Mesothelial cell of epicardium (in vitro differentiated cells): Measurements from ENCODE around the gene TMEM238. TPM values are rescaled to one million over a fixed set of nuclear protein-coding genes. Genes with fewer than 3 reads are reported as not detected.

Experiments
- DNase-seq, 2 experiments: peaks; one replicate each; pipeline ENCODE4 v3.0.0; 2021; ENCODE audit warnings: low spot score in 2 of 2; ENCODE audit not compliant: unreplicated experiment in 2 of 2
- H3K27ac Mint-ChIP-seq: 2 replicates; pipeline ENCODE4 v1.8.0; 2021; ENCODE audit warnings: mixed read lengths
- H3K27me3 Mint-ChIP-seq: 2 replicates; pipeline ENCODE4 v1.8.0; 2021; ENCODE audit warnings: low read depth, mixed read lengths
- H3K36me3 Mint-ChIP-seq: 2 replicates; pipeline ENCODE4 v1.8.0; 2021; ENCODE audit warnings: mixed read lengths
- H3K4me1 Mint-ChIP-seq: 2 replicates; pipeline ENCODE4 v1.8.0; 2021; ENCODE audit warnings: mixed read lengths
- H3K4me3 Mint-ChIP-seq: 2 replicates; pipeline ENCODE4 v1.8.0; 2021; ENCODE audit warnings: mild to moderate bottlenecking, moderate library complexity, mixed read lengths
- H3K9me3 Mint-ChIP-seq: 2 replicates; pipeline ENCODE4 v1.8.0; 2021; ENCODE audit warnings: mixed read lengths
- total RNA-seq: library from RNA; stranded (reverse); gene quantifications from 3 replicates; pipeline ENCODE4 v1.2.1, GENCODE V29; 2021
- TF ChIP-seq, protein P1 (sequence below): fragments of 200-600 bp; sonication (generic); IDR thresholded peaks from one replicate; pipeline ENCODE4 v1.5.0; 2021; ENCODE audit warnings: antibody characterized with exemption; ENCODE audit not compliant: unreplicated experiment

Gene TMEM238, protein sequence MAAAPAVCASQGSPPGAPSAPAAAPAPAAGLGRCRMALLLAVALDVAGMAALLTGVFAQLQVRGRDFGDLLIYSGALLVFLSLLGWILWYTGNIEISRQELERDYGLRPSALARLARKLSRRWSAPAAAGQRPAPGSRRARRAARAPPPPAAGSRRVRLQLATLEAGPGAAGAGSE
- 2.3 to 2.9 TPM (median 2.3 TPM) in 3 replicates for total RNA-seq

- Mint-ChIP-seq H3K27me3 (no peaks in the 10 kb centered on the region), H3K4me3 (peak within 1 kb of the TSS; percentile 99), H3K4me1 (peaks cover 46% of the 10 kb centered on the region), H3K36me3 (peaks cover 12% of the 10 kb centered on the region), H3K9me3 (no peaks in the 10 kb centered on the region), H3K27ac (peak within 1 kb of the TSS; percentile 97)
- no peak for DNase-seq
- TF ChIP-seq, protein P1, sequence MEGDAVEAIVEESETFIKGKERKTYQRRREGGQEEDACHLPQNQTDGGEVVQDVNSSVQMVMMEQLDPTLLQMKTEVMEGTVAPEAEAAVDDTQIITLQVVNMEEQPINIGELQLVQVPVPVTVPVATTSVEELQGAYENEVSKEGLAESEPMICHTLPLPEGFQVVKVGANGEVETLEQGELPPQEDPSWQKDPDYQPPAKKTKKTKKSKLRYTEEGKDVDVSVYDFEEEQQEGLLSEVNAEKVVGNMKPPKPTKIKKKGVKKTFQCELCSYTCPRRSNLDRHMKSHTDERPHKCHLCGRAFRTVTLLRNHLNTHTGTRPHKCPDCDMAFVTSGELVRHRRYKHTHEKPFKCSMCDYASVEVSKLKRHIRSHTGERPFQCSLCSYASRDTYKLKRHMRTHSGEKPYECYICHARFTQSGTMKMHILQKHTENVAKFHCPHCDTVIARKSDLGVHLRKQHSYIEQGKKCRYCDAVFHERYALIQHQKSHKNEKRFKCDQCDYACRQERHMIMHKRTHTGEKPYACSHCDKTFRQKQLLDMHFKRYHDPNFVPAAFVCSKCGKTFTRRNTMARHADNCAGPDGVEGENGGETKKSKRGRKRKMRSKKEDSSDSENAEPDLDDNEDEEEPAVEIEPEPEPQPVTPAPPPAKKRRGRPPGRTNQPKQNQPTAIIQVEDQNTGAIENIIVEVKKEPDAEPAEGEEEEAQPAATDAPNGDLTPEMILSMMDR, result no peak
Observed at GRCh38 chr19:55384131-55384919, at the start of gene TMEM238. Gene TMEM238 (minus strand): TSS chr19:55384292. CDS start chr19:55384259, 33 bp downstream.

DNA sequence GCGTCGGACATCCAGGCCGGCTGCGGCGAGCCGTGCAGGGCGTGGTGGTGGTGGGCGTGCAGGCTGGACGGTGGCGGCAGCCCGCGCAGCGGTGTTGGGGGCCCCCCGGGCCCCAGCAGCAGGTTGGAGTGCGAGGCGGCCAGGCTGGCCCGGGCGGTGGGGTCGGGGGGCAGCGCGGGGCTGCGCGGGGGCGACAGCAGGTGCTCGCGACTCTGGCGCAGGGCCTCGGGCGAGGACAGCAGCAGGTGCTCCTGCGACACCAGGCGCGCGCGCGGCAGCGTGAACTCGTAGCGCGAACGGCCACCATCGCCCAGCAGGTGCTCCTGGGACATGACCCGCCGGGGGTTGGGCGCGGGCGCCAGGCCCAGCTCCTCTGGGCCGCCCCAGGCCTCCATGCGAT, 49.2 kb upstream of the TMEM238 start:
- no peaks in the 10 kb centered on the region for H3K4me1 Mint-ChIP-seq
- H3K27me3 Mint-ChIP-seq, result peaks cover 21% of the 10 kb centered on the region
- peaks cover 5% of the 10 kb centered on the region for H3K9me3 Mint-ChIP-seq
- DNase-seq, result no peak
- H3K4me3 Mint-ChIP-seq, result no peak overlapping the region
- TF ChIP-seq, protein P1, result no peak
- H3K27ac Mint-ChIP-seq, result no peak overlapping the region
- no peaks in the 10 kb centered on the region for H3K36me3 Mint-ChIP-seq

GRCh38 chr19:55432241-55432959, 48.3 kb upstream of the TMEM238 start:
- Mint-ChIP-seq H3K4me1 (no peaks in the 10 kb centered on the region), H3K36me3 (no peaks in the 10 kb centered on the region), H3K4me3 (no peak overlapping the region), H3K27ac (no peak overlapping the region), H3K9me3 (peaks cover 5% of the 10 kb centered on the region), H3K27me3 (peaks cover 16% of the 10 kb centered on the region)
- TF ChIP-seq, protein P1, result no peak
- DNase-seq, result no peak

DNA sequence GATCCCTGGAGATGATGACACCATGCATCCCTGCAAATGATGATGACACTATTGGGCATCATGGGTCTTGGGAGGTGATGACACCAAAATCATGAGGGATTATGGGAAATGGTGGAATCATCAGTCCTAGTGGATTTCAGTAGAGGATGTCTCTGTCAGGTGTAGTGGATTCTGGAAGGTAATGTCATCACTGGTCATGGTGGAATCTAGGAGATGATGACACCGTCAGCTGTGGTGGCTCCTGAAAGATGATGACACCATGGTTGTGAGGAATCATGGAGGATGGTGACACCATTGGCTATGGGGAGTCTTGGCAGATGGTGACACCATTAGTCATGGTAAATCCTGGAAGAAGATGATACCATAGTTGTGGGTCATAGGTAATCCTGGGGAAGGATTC, 47.1 kb upstream of the TMEM238 start:
- H3K4me1 Mint-ChIP-seq, result no peaks in the 10 kb centered on the region
- H3K4me3 Mint-ChIP-seq, result no peak overlapping the region

DNA sequence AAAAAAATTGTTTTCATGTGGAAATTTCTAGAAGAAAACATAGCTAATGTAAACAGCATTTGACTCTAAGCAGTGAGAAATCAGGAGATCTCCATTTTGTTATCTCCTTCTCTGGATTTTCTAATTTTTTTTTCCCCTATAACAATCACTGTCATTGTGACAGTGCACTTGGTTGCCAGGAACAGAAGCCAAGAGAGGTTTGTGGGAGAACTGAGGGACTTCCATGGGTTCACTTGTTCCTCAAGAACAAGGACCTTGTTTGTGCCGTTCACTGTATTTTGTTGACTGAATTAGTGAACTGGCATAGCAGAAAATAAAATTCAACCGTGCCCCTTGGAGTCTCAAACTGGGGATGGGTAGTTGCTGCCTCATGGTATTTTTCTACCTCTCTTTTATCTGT, 42.0 kb upstream of the TMEM238 start:
- H3K4me3 Mint-ChIP-seq, result no peak overlapping the region
- no peak overlapping the region for H3K27ac Mint-ChIP-seq
- H3K4me1 Mint-ChIP-seq, result no peaks in the 10 kb centered on the region
- peaks cover 34% of the 10 kb centered on the region for H3K27me3 Mint-ChIP-seq
- DNase-seq, result no peak
- no peaks in the 10 kb centered on the region for H3K36me3 Mint-ChIP-seq
- TF ChIP-seq, protein P1, result no peak
- H3K9me3 Mint-ChIP-seq, result peaks cover 1% of the 10 kb centered on the region

More for the DNA sequence above, 47.1 kb upstream of the TMEM238 start:
- TF ChIP-seq, protein P1, result no peak
- Mint-ChIP-seq H3K36me3 (no peaks in the 10 kb centered on the region), H3K27me3 (peaks cover 10% of the 10 kb centered on the region), H3K27ac (no peak overlapping the region), H3K9me3 (peaks cover 5% of the 10 kb centered on the region)
- DNase-seq, result no peak
